HepG2 (cell line): ENCODE measurements around the gene TSPAN9. TPM values are rescaled to one million over a fixed set of nuclear protein-coding genes. Genes with fewer than 3 reads are reported as not detected.

Source experiments
- ATM ChIP-seq: fragments of 450-650 bp; IDR thresholded peaks from 2 replicates; pipeline ENCODE4 v1.7.1; 2017; ENCODE audit warnings: mild to moderate bottlenecking, borderline replicate concordance
- CC2D1A ChIP-seq: sonication (generic); formaldehyde crosslinking; IDR thresholded peaks from 2 replicates; pipeline ENCODE4 v1.8.1; 2023; ENCODE audit warnings: mild to moderate bottlenecking, missing genetic modification reagents
- GATAD1 ChIP-seq: IDR thresholded peaks from 2 replicates; pipeline ENCODE4 v1.6.1; 2016; ENCODE audit warnings: missing genetic modification reagents, missing compliant biosample characterization
- GFI1 ChIP-seq: sonication (generic); formaldehyde crosslinking; IDR thresholded peaks from 2 replicates; pipeline ENCODE4 v1.5.0; 2020; ENCODE audit warnings: missing genetic modification reagents, mild to moderate bottlenecking, borderline replicate concordance
- HNF1A ChIP-seq, 2 experiments: sonication (generic) in 1 of 2; formaldehyde crosslinking in 1 of 2; IDR thresholded peaks; 2 replicates each; pipeline versions ENCODE4 v1.4.0 to v1.6.1; 2016 to 2020; ENCODE audit warnings: borderline replicate concordance in 1 of 2, low read depth in 1 of 2, mild to moderate bottlenecking in 1 of 2, missing genetic modification reagents in 1 of 2
- HOXD1 ChIP-seq: sonication (generic); formaldehyde crosslinking; IDR thresholded peaks from 2 replicates; pipeline ENCODE4 v1.5.0; 2020; ENCODE audit warnings: missing genetic modification reagents
- MAZ ChIP-seq, 2 experiments: sonication (generic) in 1 of 2; formaldehyde crosslinking in 1 of 2; IDR thresholded peaks; 2 replicates each; pipeline versions ENCODE4 v1.5.0 to v1.6.1; 2012 to 2020; ENCODE audit warnings: low read depth in 2 of 2, mild to moderate bottlenecking in 2 of 2, borderline replicate concordance in 1 of 2, improper control_type of control experiment in 1 of 2, low read length in 1 of 2, missing genetic modification reagents in 1 of 2, moderate library complexity in 1 of 2
- MYPOP ChIP-seq: sonication (generic); formaldehyde crosslinking; IDR thresholded peaks from 2 replicates; pipeline ENCODE4 v1.8.1; 2023; ENCODE audit warnings: mild to moderate bottlenecking, moderate library complexity, missing genetic modification reagents
- PCBP1 ChIP-seq: fragments of 200-400 bp; formaldehyde crosslinking; IDR thresholded peaks from 2 replicates; pipeline ENCODE4 v1.6.1; 2017; ENCODE audit warnings: mild to moderate bottlenecking, low read depth, low read length, borderline replicate concordance
- POGK ChIP-seq: sonication (generic); formaldehyde crosslinking; conservative IDR thresholded peaks from 2 replicates; pipeline ENCODE4 v1.8.0; 2022; ENCODE audit warnings: mild to moderate bottlenecking, moderate library complexity, missing genetic modification reagents
- POGZ ChIP-seq: sonication (generic); formaldehyde crosslinking; IDR thresholded peaks from 2 replicates; pipeline ENCODE4 v1.4.0; 2020; ENCODE audit warnings: mild to moderate bottlenecking, missing genetic modification reagents
- RFXANK ChIP-seq: IDR thresholded peaks from 2 replicates; pipeline ENCODE4 v1.6.1; 2016
- TBX3 ChIP-seq: fragments of 450-650 bp; IDR thresholded peaks from 2 replicates; pipeline ENCODE4 v1.6.1; 2017; ENCODE audit warnings: antibody characterized with exemption, mild to moderate bottlenecking, inconsistent platforms, borderline replicate concordance
- TRIM24 ChIP-seq: sonication (generic); formaldehyde crosslinking; IDR thresholded peaks from 2 replicates; pipeline ENCODE4 v1.8.0; 2022; ENCODE audit warnings: mild to moderate bottlenecking, missing genetic modification reagents
- ZBTB10 ChIP-seq: sonication (generic); formaldehyde crosslinking; IDR thresholded peaks from 2 replicates; pipeline ENCODE4 v1.4.0; 2020; ENCODE audit warnings: missing genetic modification reagents, borderline replicate concordance
- ZNF232 ChIP-seq: sonication (generic); formaldehyde crosslinking; IDR thresholded peaks from 2 replicates; pipeline ENCODE4 v1.4.0; 2020; ENCODE audit warnings: missing genetic modification reagents, borderline replicate concordance
- ZNF550 ChIP-seq: sonication (generic); formaldehyde crosslinking; IDR thresholded peaks from 2 replicates; pipeline ENCODE4 v1.4.0; 2020; ENCODE audit warnings: mild to moderate bottlenecking, missing genetic modification reagents, borderline replicate concordance
- polyA plus RNA-seq, 8 experiments: library from polyadenylated mRNA; depleted of rRNA in 3 of 8; stranded (reverse) in 7 of 8; unstranded in 1 of 8; fragments of >200 nt; fragmentation: Illumina TruSeq in 4 of 8; extraction: Trizol in 4 of 8; gene quantifications; 2 replicates each; pipeline versions ENCODE4 v1.2.1 to v1.2.3, GENCODE V29; 2011 to 2016; ENCODE audit warnings: low read depth in 4 of 8, missing spikeins in 1 of 8, mixed read lengths in 1 of 8; ENCODE audit not compliant: insufficient read depth in 1 of 8
- total RNA-seq, 5 experiments: library from RNA; depleted of rRNA; stranded (reverse); fragments of >200 nt; fragmentation: Illumina TruSeq; extraction: Trizol; gene quantifications; 2 replicates each; pipeline ENCODE4 v1.2.3, GENCODE V29; 2016; ENCODE audit warnings: low read depth in 1 of 5

The TSPAN9 gene
- total and polyA plus RNA-seq, 2 of the 13 experiments (the other 11 are each of a cell fraction or from before 2014, with no cell fraction given) = 18.1 to 42.3 TPM

GRCh38 chr12:3097836-3098235 lies 20.7 kb downstream of the TSPAN9 start (continued):
- TF ChIP-seq MYPOP (CRISPR knock-in tag) (no peak), RFXANK (CRISPR knock-in tag) (no peak), TRIM24 (peak; percentile 72; the same call in 1 of the 2 replicates), ZNF550 (CRISPR knock-in tag) (no peak), POGK (CRISPR knock-in tag) (no peak), PCBP1 (no peak), HNF1A (IDR thresholded peaks at IDR 0.05; ENCODE audit: low read depth) (no peak), HNF1A (CRISPR knock-in tag; IDR thresholded peaks at IDR 0.05; ENCODE audit: borderline replicate concordance) (peak; percentile 65), TBX3 (no peak), ZBTB10 (CRISPR knock-in tag) (no peak), POGZ (CRISPR knock-in tag) (peak; percentile 86), HOXD1 (CRISPR knock-in tag) (no peak), ATM (no peak), CC2D1A (CRISPR knock-in tag) (no peak), GFI1 (peak; percentile 60; the same call in 1 of the 2 replicates), GATAD1 (peak; percentile 57; the same call in 1 of the 2 replicates), MAZ (IDR thresholded peaks at IDR 0.05; ENCODE audit: borderline replicate concordance, low read depth, low read length) (no peak), MAZ (CRISPR knock-in tag; IDR thresholded peaks at IDR 0.05; ENCODE audit: low read depth) (peak; percentile 68; the same call in 1 of the 2 replicates), ZNF232 (CRISPR knock-in tag) (no peak)
